ENCODE measurements around the gene GALNT9. TPM values are rescaled to one million over a fixed set of nuclear protein-coding genes. Genes with fewer than 3 reads are reported as not detected.

GALNT9 gene
- total RNA-seq = 0.06 and 0.26 TPM in 2 replicates

GRCh38 chr12:132329036-132329719 is at the start of gene GALNT9:
Gene GALNT9 (minus strand): TSS chr12:132329589. CDS start chr12:132329203, 386 bp downstream.

Other genes with a start within 250 kb of the GALNT9 start
- 5.2 and 8.9 TPM in 2 replicates for gene DDX51, start 185.3 kb downstream of the GALNT9 start, total RNA-seq
- 6.3 and 9.2 TPM in 2 replicates for gene NOC4L, start 185.1 kb downstream of the GALNT9 start, total RNA-seq
- 1.1 and 1.4 TPM in 2 replicates for gene FBRSL1, start 160.6 kb upstream of the GALNT9 start, total RNA-seq

Data from aortic smooth muscle cell (primary cell).